Mucosa of rectum (tissue), 2 donors: ENCODE data around the gene CPEB4.

Experiments used
- H3K27ac ChIP-seq, 2 donors: one replicate each; pipeline ENCODE4 v1.7.0; 2013; ENCODE audit warnings: inconsistent platforms in 2 of 2, low read depth in 2 of 2, low read length in 2 of 2
- H3K27me3 ChIP-seq, 2 donors: one replicate each; pipeline ENCODE4 v1.7.0; 2013; ENCODE audit warnings: low read length in 2 of 2; ENCODE audit not compliant: control insufficient read depth in 2 of 2, insufficient read depth in 2 of 2
- H3K36me3 ChIP-seq, 2 donors: one replicate each; pipeline ENCODE4 v1.7.0; 2013; ENCODE audit warnings: low read length in 2 of 2; ENCODE audit not compliant: control insufficient read depth in 2 of 2, insufficient read depth in 2 of 2
- H3K4me1 ChIP-seq, 2 donors: one replicate each; pipeline ENCODE4 v1.7.0; 2013; ENCODE audit warnings: low read length in 2 of 2, mild to moderate bottlenecking in 1 of 2; ENCODE audit not compliant: control insufficient read depth in 2 of 2, insufficient read depth in 2 of 2
- H3K4me3 ChIP-seq, 2 donors: one replicate each; pipeline ENCODE4 v1.7.0; 2013; ENCODE audit warnings: low read length in 2 of 2
- H3K9ac ChIP-seq, 2 donors: one replicate each; pipeline ENCODE4 v1.7.0; 2013; ENCODE audit warnings: low read length in 2 of 2, low read depth in 1 of 2, mild to moderate bottlenecking in 1 of 2
- H3K9me3 ChIP-seq, 2 donors: one replicate each; pipeline ENCODE4 v1.7.0; 2013; ENCODE audit warnings: low read length in 2 of 2; ENCODE audit not compliant: control insufficient read depth in 2 of 2
- donor health status: healthy.
- donor health status: Normal muscosa, but diverticular disease.

CPEB4 gene

DNA sequence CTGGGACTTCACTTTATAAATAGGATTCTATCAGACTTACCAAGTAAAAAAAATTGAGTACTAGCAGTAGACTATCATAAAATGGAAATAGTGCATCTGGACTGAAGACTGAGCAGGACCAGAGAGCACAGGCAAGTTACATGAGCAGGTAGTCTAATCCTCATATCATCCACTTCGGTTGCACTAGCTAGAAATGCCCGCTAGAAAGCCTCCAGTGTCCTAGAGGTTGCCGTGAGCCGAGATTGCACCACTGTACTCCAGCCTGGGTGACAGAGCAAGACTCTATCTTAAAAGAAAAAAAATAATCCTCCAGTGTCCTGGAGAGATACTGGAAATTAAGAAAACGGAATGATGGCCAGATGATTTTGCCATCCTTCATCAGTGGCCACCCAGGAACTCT lies 120.8 kb downstream of the CPEB4 start:
- no peaks in the 10 kb centered on the region for H3K36me3 ChIP-seq
- H3K4me1 ChIP-seq: no peaks in the 10 kb centered on the region
- no peaks in the 10 kb centered on the region for H3K9me3 ChIP-seq
- peaks cover 0 to 2% of the 10 kb centered on the region in 2 donors for H3K27me3 ChIP-seq
- H3K9ac ChIP-seq: no peak overlapping the region
- no peak overlapping the region for H3K4me3 ChIP-seq
- no peak overlapping the region for H3K27ac ChIP-seq

DNA sequence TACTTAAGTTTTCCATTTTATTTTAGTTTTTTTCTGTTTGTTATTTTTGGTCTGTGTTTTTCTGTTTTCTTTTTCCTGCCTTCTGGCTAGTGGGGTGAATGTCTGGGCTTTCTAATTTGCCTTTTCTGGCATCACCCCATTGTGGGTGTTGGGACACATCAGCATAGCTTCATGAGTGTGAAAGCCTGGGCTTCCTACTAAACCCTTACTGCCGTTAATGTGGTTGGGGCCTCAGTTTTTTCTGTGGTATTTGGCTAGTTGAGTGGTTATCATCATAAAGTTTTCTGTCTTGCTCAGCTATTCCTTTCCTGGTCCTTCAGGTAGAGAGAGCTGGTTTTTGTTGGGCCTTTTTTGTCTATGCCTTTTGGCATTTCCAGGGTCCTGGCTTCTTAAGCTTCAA lies 122.2 kb downstream of the CPEB4 start:
- H3K36me3 ChIP-seq: no peaks in the 10 kb centered on the region
- no peak overlapping the region for H3K27ac ChIP-seq
- H3K9ac ChIP-seq: no peak overlapping the region
- H3K4me1 ChIP-seq: no peaks in the 10 kb centered on the region
- no peak overlapping the region for H3K4me3 ChIP-seq
- H3K27me3 ChIP-seq: peaks cover 0 to 2% of the 10 kb centered on the region in 2 donors
- no peaks in the 10 kb centered on the region for H3K9me3 ChIP-seq

DNA sequence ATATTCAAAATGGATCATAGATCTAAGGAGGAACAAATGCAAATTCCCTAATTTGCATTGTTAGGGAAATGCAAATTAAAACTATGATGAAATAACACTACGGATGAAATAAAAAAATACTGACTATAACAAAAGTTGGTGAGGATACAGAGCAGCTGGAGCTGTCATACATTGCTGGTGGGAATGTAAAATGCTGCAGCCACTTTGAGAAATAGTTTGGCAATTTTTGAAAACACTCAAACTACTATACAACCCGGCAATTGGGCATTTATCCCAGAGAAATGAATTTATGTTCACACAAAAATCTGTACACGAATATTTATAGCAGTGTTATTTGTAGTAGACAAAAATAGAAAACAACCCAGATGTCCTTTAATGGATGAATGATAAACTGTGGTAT lies 123.3 kb downstream of the CPEB4 start:
- Histone ChIP-seq H3K27ac (no peak overlapping the region), H3K9me3 (no peaks in the 10 kb centered on the region), H3K27me3 (peaks cover 0 to 2% of the 10 kb centered on the region in 2 donors), H3K9ac (no peak overlapping the region), H3K4me3 (no peak overlapping the region), H3K4me1 (no peaks in the 10 kb centered on the region), H3K36me3 (no peaks in the 10 kb centered on the region)
